HUES48 (cell line): ENCODE results near the gene DNAJC12.
"Not testable (repeated sequence)": the region's sequence is repeated elsewhere in the genome, so short reads cannot be mapped to it uniquely, and the experiment has no call there.

Experiments
- H3K27ac ChIP-seq: one replicate; pipeline ENCODE4 v1.7.0; 2013; ENCODE audit warnings: low read depth, low read length, inconsistent platforms
- H3K27me3 ChIP-seq: 2 replicates; pipeline ENCODE4 v1.6.1; 2013; ENCODE audit warnings: mild to moderate bottlenecking, low read length; ENCODE audit not compliant: control insufficient read depth, insufficient read depth
- H3K36me3 ChIP-seq: 2 replicates; pipeline ENCODE4 v1.6.1; 2013; ENCODE audit warnings: low read length; ENCODE audit not compliant: control insufficient read depth, insufficient read depth
- H3K4me1 ChIP-seq: 2 replicates; pipeline ENCODE4 v1.6.1; 2013; ENCODE audit warnings: mild to moderate bottlenecking, low read length; ENCODE audit not compliant: control insufficient read depth, insufficient read depth
- H3K4me3 ChIP-seq: 2 replicates; pipeline ENCODE4 v1.5.1; 2013; ENCODE audit warnings: mild to moderate bottlenecking, low read depth, low read length
- H3K9ac ChIP-seq: 2 replicates; pipeline ENCODE4 v1.6.1; 2013; ENCODE audit warnings: mild to moderate bottlenecking, low read depth, low read length, moderate library complexity
- H3K9me3 ChIP-seq: 2 replicates; pipeline ENCODE4 v1.6.1; 2013; ENCODE audit warnings: low read length; ENCODE audit not compliant: control insufficient read depth, insufficient read depth

DNAJC12 gene

GRCh38 chr10:67776371-67776770 lies 61.6 kb downstream of the DNAJC12 start:
- no peak overlapping the region for H3K9ac ChIP-seq
- peaks cover 5% of the 10 kb centered on the region; the same call in 1 of the 2 replicates for H3K4me1 ChIP-seq
- H3K27ac ChIP-seq: no peak overlapping the region
- H3K36me3 ChIP-seq: no peaks in the 10 kb centered on the region
- H3K27me3 ChIP-seq: no peaks in the 10 kb centered on the region
- H3K9me3 ChIP-seq: no peaks in the 10 kb centered on the region
- no peak overlapping the region for H3K4me3 ChIP-seq

- no peak overlapping the region for H3K9ac ChIP-seq
- peaks cover 5% of the 10 kb centered on the region; the same call in 1 of the 2 replicates for H3K4me1 ChIP-seq
- H3K9me3 ChIP-seq: no peaks in the 10 kb centered on the region
- H3K4me3 ChIP-seq: no peak overlapping the region
- no peaks in the 10 kb centered on the region for H3K36me3 ChIP-seq
- H3K27ac ChIP-seq: no peak overlapping the region
- no peaks in the 10 kb centered on the region for H3K27me3 ChIP-seq
Measured at GRCh38 chr10:67775279-67775678, 62.7 kb downstream of the DNAJC12 start.

- Histone ChIP-seq H3K9ac (no peak overlapping the region), H3K36me3 (no peaks in the 10 kb centered on the region), H3K4me3 (no peak overlapping the region), H3K27ac (no peak overlapping the region), H3K4me1 (peaks cover 5% of the 10 kb centered on the region; the same call in 1 of the 2 replicates), H3K9me3 (no peaks in the 10 kb centered on the region), H3K27me3 (no peaks in the 10 kb centered on the region)
Measured at GRCh38 chr10:67772894-67773511, 65.0 kb downstream of the DNAJC12 start.

- Histone ChIP-seq H3K9me3 (no peaks in the 10 kb centered on the region), H3K9ac (no peak overlapping the region), H3K27ac (no peak overlapping the region), H3K36me3 (no peaks in the 10 kb centered on the region), H3K4me3 (no peak overlapping the region), H3K27me3 (no peaks in the 10 kb centered on the region), H3K4me1 (peaks cover 5% of the 10 kb centered on the region; the same call in 1 of the 2 replicates)
Measured at GRCh38 chr10:67772151-67772550, 65.8 kb downstream of the DNAJC12 start.

GRCh38 chr10:67771200-67771599 lies 66.8 kb downstream of the DNAJC12 start:
- H3K36me3 ChIP-seq: no peaks in the 10 kb centered on the region
- H3K27ac ChIP-seq: no peak overlapping the region
- H3K9ac ChIP-seq: no peak overlapping the region
- H3K9me3 ChIP-seq: no peaks in the 10 kb centered on the region
- H3K27me3 ChIP-seq: no peaks in the 10 kb centered on the region
- H3K4me1 ChIP-seq: peaks cover 5% of the 10 kb centered on the region; the same call in 1 of the 2 replicates
- H3K4me3 ChIP-seq: no peak overlapping the region

GRCh38 chr10:67770537-67770936 lies 67.5 kb downstream of the DNAJC12 start:
- no peak overlapping the region for H3K9ac ChIP-seq
- H3K4me1 ChIP-seq: peaks cover 5% of the 10 kb centered on the region; the same call in 1 of the 2 replicates
- H3K9me3 ChIP-seq: no peaks in the 10 kb centered on the region
- H3K36me3 ChIP-seq: no peaks in the 10 kb centered on the region
- no peaks in the 10 kb centered on the region for H3K27me3 ChIP-seq
- H3K4me3 ChIP-seq: no peak overlapping the region
- H3K27ac ChIP-seq: no peak overlapping the region

GRCh38 chr10:67767244-67767643 lies 70.7 kb downstream of the DNAJC12 start:
- no peaks in the 10 kb centered on the region for H3K4me1 ChIP-seq
- H3K27me3 ChIP-seq: no peaks in the 10 kb centered on the region; the same call in 1 of the 2 replicates
- no peak overlapping the region for H3K4me3 ChIP-seq
- H3K9ac ChIP-seq: no peak overlapping the region
- H3K9me3 ChIP-seq: no peaks in the 10 kb centered on the region
- no peaks in the 10 kb centered on the region for H3K36me3 ChIP-seq
- no peak overlapping the region for H3K27ac ChIP-seq

- Histone ChIP-seq H3K4me1 (no peaks in the 10 kb centered on the region), H3K4me3 (peak overlapping the region; percentile 98), H3K27me3 (no peaks in the 10 kb centered on the region; the same call in 1 of the 2 replicates), H3K9me3 (no peaks in the 10 kb centered on the region), H3K36me3 (no peaks in the 10 kb centered on the region), H3K9ac (peak overlapping the region; percentile 95), H3K27ac (peak overlapping the region; percentile 83)
Measured at GRCh38 chr10:67764012-67764822, 73.8 kb downstream of the DNAJC12 start.

- 0 out of 2 replicates have a peak overlapping the region, but pooled peaks have one; percentile 39 for H3K9ac ChIP-seq
- H3K4me3 ChIP-seq: peak overlapping the region; percentile 98
Measured at GRCh38 chr10:67763499-67764011, 74.4 kb downstream of the DNAJC12 start.

GRCh38 chr10:67762567-67762966 lies 75.4 kb downstream of the DNAJC12 start:
- not testable (repeated sequence) for H3K36me3 ChIP-seq, H3K9me3 ChIP-seq, H3K27me3 ChIP-seq, H3K9ac ChIP-seq, H3K4me3 ChIP-seq, H3K27ac ChIP-seq, H3K4me1 ChIP-seq

More at GRCh38 chr10:67763499-67764011, 74.4 kb downstream of the DNAJC12 start:
- peak overlapping the region; percentile 69 for H3K27ac ChIP-seq
- H3K36me3 ChIP-seq: no peaks in the 10 kb centered on the region
- H3K27me3 ChIP-seq: no peaks in the 10 kb centered on the region; the same call in 1 of the 2 replicates
- no peaks in the 10 kb centered on the region for H3K4me1 ChIP-seq
- no peaks in the 10 kb centered on the region for H3K9me3 ChIP-seq

GRCh38 chr10:67760272-67760671 lies 77.7 kb downstream of the DNAJC12 start:
- no peak overlapping the region for H3K9ac ChIP-seq
- H3K27ac ChIP-seq: no peak overlapping the region
- no peaks in the 10 kb centered on the region; the same call in 1 of the 2 replicates for H3K27me3 ChIP-seq
- H3K9me3 ChIP-seq: no peaks in the 10 kb centered on the region
- H3K4me3 ChIP-seq: no peak overlapping the region
- no peaks in the 10 kb centered on the region for H3K36me3 ChIP-seq
- no peaks in the 10 kb centered on the region for H3K4me1 ChIP-seq
